Tibial nerve (tissue), 3 donors: Measurements from ENCODE around the gene KDM4B.

Experiments
- CTCF ChIP-seq, 5 experiments: fragments of 200-600 bp in 3 of 5; fragments of 450-650 bp in 2 of 5; sonication (generic) in 3 of 5; IDR thresholded peaks; one replicate each; pipeline ENCODE4 v1.5.1; 2016 to 2019; ENCODE audit warnings: antibody characterized with exemption in 5 of 5, mild to moderate bottlenecking in 3 of 5, moderate library complexity in 2 of 5
- POLR2A ChIP-seq, 2 donors: fragments of 450-650 bp; IDR thresholded peaks; one replicate each; pipeline ENCODE4 v1.6.1; 2017; ENCODE audit warnings: antibody characterized with exemption in 2 of 2, mild to moderate bottlenecking in 2 of 2, moderate library complexity in 2 of 2

- TF ChIP-seq CTCF (IDR thresholded peaks at IDR 0.05) (no peak), POLR2A (IDR thresholded peaks at IDR 0.05) (no peak)
Measured at GRCh38 chr19:5126498-5127223, 157.7 kb downstream of the KDM4B start.
